Right lobe of liver (tissue), 6 donors: ENCODE data around the gene GAPVD1. TPM values are rescaled to one million over a fixed set of nuclear protein-coding genes. Genes with fewer than 3 reads are reported as not detected.
"Not testable (repeated sequence)": the region's sequence is repeated elsewhere in the genome, so short reads cannot be mapped to it uniquely, and the experiment has no call there.

ENCODE experiments used
- ATAC-seq, 4 donors: fragments of 200-7000 bp; cut with Tn5 transposase; one replicate each; pipeline ENCODE4 v1.9.1; 2020; ENCODE audit warnings: mild to moderate bottlenecking in 4 of 4, moderate library complexity in 4 of 4
- DNase-seq, 3 donors: peaks; one replicate each; pipeline ENCODE4 v3.0.0-alpha.2; 2020
- H3K27ac ChIP-seq, 3 donors: fragments of 200-600 bp; one replicate each; pipeline ENCODE4 v1.8.0; 2022
- H3K27me3 ChIP-seq, 2 donors: fragments of 200-600 bp; one replicate each; pipeline ENCODE4 v1.8.0; 2022
- H3K36me3 ChIP-seq, 4 donors: fragments of 200-600 bp; sonication (generic) in 1 of 4; one replicate each; pipeline versions ENCODE4 v1.5.1 to v1.8.0; 2017 to 2022; ENCODE audit warnings: control low read depth in 1 of 4
- H3K4me1 ChIP-seq, 4 donors: fragments of 200-600 bp; sonication (generic) in 1 of 4; one replicate each; pipeline versions ENCODE4 v1.5.1 to v1.8.0; 2017 to 2022; ENCODE audit warnings: control low read depth in 1 of 4
- H3K4me3 ChIP-seq, 3 donors: fragments of 200-600 bp; one replicate each; pipeline ENCODE4 v1.8.0; 2022
- H3K9me3 ChIP-seq, 4 donors: fragments of 200-600 bp; sonication (generic) in 1 of 4; one replicate each; pipeline versions ENCODE4 v1.5.1 to v1.8.0; 2017 to 2022; ENCODE audit warnings: control low read depth in 1 of 4
- POLR2A ChIP-seq: fragments of 450-650 bp; IDR thresholded peaks from one replicate; pipeline ENCODE4 v1.6.1; 2017; ENCODE audit warnings: antibody characterized with exemption, mild to moderate bottlenecking
- WGBS: methylation state at CpG from one replicate; pipeline ENCODE4 v1.1.6; 2018; ENCODE audit warnings: low coverage, low lambda C conversion rate; ENCODE audit not compliant: insufficient coverage; ENCODE audit errors: missing lambda C conversion rate; 5-methylcytosine and 5-hydroxymethylcytosine counted together
- intact Hi-C, 2 donors: fragments of 100-400 bp; cut with DNase I; formaldehyde crosslinking; loops; one replicate each; pipeline versions ENCODE4 v1.11.2 to v1.14.1; 2022
- total RNA-seq, 6 experiments: library from RNA; depleted of rRNA in 2 of 6; stranded (reverse); fragments of >200 nt in 2 of 6; fragmentation: NEBNext Ultra II Directional in 3 of 6; extraction: Animal tissue kit (Norgen Biotek cat#: 25700) in 3 of 6; gene quantifications; one replicate each; pipeline versions ENCODE4 v1.1.0 to v1.2.4, GENCODE V29; 2016 to 2023
- TF ChIP-seq, protein P1 (sequence below), 4 donors: fragments of 200-600 bp in 3 of 4; fragments of 450-650 bp in 1 of 4; IDR thresholded peaks; one replicate each; pipeline versions ENCODE4 v1.5.1 to v1.8.0; 2016 to 2022; ENCODE audit warnings: antibody characterized with exemption in 4 of 4, mild to moderate bottlenecking in 2 of 4
- donor health status: DM: no; HTN: yes; CAD: no.
- donor health status: DM: no; HTN: no; CAD: no.
- donor health status: DM: no; HTN: no; CAD: no.
- donor health status: DM: no; HTN: yes; CAD: no.
- donor health status: DM: no; HTN: yes; CAD: no.

Gene GAPVD1
- total RNA-seq, 6 experiments from 2014 or later: 15.7 to 24.1 (median 21.1) TPM

- no peaks in the 10 kb centered on the region for H3K27me3 ChIP-seq
- H3K4me3 ChIP-seq: no peak overlapping the region
- TF ChIP-seq POLR2A: no peak
- TF ChIP-seq, protein P1, sequence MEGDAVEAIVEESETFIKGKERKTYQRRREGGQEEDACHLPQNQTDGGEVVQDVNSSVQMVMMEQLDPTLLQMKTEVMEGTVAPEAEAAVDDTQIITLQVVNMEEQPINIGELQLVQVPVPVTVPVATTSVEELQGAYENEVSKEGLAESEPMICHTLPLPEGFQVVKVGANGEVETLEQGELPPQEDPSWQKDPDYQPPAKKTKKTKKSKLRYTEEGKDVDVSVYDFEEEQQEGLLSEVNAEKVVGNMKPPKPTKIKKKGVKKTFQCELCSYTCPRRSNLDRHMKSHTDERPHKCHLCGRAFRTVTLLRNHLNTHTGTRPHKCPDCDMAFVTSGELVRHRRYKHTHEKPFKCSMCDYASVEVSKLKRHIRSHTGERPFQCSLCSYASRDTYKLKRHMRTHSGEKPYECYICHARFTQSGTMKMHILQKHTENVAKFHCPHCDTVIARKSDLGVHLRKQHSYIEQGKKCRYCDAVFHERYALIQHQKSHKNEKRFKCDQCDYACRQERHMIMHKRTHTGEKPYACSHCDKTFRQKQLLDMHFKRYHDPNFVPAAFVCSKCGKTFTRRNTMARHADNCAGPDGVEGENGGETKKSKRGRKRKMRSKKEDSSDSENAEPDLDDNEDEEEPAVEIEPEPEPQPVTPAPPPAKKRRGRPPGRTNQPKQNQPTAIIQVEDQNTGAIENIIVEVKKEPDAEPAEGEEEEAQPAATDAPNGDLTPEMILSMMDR (IDR thresholded peaks at IDR 0.05): no peak
- 85% methylated on average over 8 of the region's 20 CpGs for WGBS
- H3K27ac ChIP-seq: no peak overlapping the region
- H3K4me1 ChIP-seq: no peaks in the 10 kb centered on the region
- no peak for ATAC-seq
- no peak for DNase-seq
- intact Hi-C loops: no loop called here
- H3K36me3 ChIP-seq: no peaks in the 10 kb centered on the region
- no peaks in the 10 kb centered on the region for H3K9me3 ChIP-seq
Measured at GRCh38 chr9:125399666-125400065, 138.0 kb downstream of the GAPVD1 start.

GRCh38 chr9:125400232-125400631, 138.6 kb downstream of the GAPVD1 start:
- H3K36me3 ChIP-seq, H3K27me3 ChIP-seq, intact Hi-C loops, H3K9me3 ChIP-seq, DNase-seq, ATAC-seq, H3K4me3 ChIP-seq, H3K4me1 ChIP-seq, H3K27ac ChIP-seq: not testable (repeated sequence)
- 89% methylated on average over 7 of the region's 8 CpGs for WGBS

GRCh38 chr9:125400725-125401716, 139.4 kb downstream of the GAPVD1 start:
- H3K9me3 ChIP-seq: no peaks in the 10 kb centered on the region
- no peak overlapping the region for H3K27ac ChIP-seq
- 78% methylated on average over 7 of the region's 12 CpGs for WGBS
- TF ChIP-seq, protein P1 (IDR thresholded peaks at IDR 0.05): no peak
- TF ChIP-seq POLR2A: no peak
- ATAC-seq (no peak), DNase-seq (no peak)
- H3K27me3 ChIP-seq: no peaks in the 10 kb centered on the region
- no peaks in the 10 kb centered on the region for H3K36me3 ChIP-seq
- intact Hi-C loops: no loop called here
- H3K4me1 ChIP-seq: no peaks in the 10 kb centered on the region
- H3K4me3 ChIP-seq: no peak overlapping the region

DNA sequence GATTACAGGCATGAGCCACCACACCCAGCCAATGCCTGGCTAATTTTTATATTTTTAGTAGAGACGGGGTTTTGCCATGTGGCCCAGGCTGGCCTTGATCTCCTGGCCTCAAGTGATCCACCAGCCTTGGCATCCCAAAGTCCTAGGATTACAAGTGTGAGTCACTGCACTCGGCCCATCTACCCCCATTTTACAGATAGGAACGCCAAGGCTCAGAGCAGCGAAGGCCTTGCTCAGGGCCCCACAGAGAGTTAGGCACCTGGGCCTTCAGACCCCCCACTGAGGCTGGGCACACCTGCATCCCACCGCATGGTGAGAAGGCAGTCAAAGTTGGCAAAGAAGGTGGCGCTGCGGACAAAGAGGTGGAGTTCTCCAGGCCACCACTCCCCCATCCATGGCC, 143.1 kb downstream of the GAPVD1 start:
- H3K36me3 ChIP-seq: no peaks in the 10 kb centered on the region
- DNase-seq: no peak
- no peak overlapping the region for H3K4me3 ChIP-seq
- no peak for TF ChIP-seq POLR2A
- TF ChIP-seq, protein P1 (IDR thresholded peaks at IDR 0.05): no peak
- WGBS: 76% methylated on average over 3 of the region's 7 CpGs
- H3K9me3 ChIP-seq: no peaks in the 10 kb centered on the region
- H3K27me3 ChIP-seq: no peaks in the 10 kb centered on the region
- ATAC-seq: no peak
- intact Hi-C loops: no loop called here
- peaks cover 0 to 11% (median 0%) of the 10 kb centered on the region in 4 donors for H3K4me1 ChIP-seq
- H3K27ac ChIP-seq: no peak overlapping the region
